Gastrocnemius medialis (tissue), 4 donors: ENCODE data around the gene MICAL1.

Experiments
- CTCF ChIP-seq, 5 experiments: fragments of 450-650 bp in 3 of 5; fragments of 200-600 bp in 2 of 5; sonication (generic) in 2 of 5; IDR thresholded peaks in 4 of 5; conservative IDR thresholded peaks in 1 of 5; 1 replicate in 4 of 5; 2 replicates in 1 of 5; pipeline ENCODE4 v1.5.1; 2016 to 2019; ENCODE audit warnings: antibody characterized with exemption in 5 of 5, mild to moderate bottlenecking in 3 of 5, moderate library complexity in 3 of 5
- POLR2A ChIP-seq, 2 donors: fragments of 450-650 bp; IDR thresholded peaks; one replicate each; pipeline ENCODE4 v1.6.1; 2017; ENCODE audit warnings: antibody characterized with exemption in 2 of 2, mild to moderate bottlenecking in 2 of 2, moderate library complexity in 2 of 2

- TF ChIP-seq CTCF (IDR thresholded peaks at IDR 0.05 in 4 of 5, conservative IDR thresholded peaks at IDR 0.05 in 1 of 5) (no peak), POLR2A (IDR thresholded peaks at IDR 0.05) (no peak)
These were observed 49.4 kb downstream of the MICAL1 start for GRCh38 chr6:109406196-109406595.
